HG03095 (cell line): ENCODE measurements around the gene MCU.
A peak's percentile ranks its signal among the peaks of the same experiment; 100 is the strongest.
"Not testable (repeated sequence)": the region's sequence is repeated elsewhere in the genome, so short reads cannot be mapped to it uniquely, and the experiment has no call there.

ENCODE experiments used
- ATAC-seq: cut with Tn5 transposase; IDR thresholded peaks from one replicate; pipeline ENCODE4 v1.9.1; 2021; ENCODE audit warnings: moderate library complexity; ENCODE audit not compliant: unreplicated experiment

Gene MCU

DNA sequence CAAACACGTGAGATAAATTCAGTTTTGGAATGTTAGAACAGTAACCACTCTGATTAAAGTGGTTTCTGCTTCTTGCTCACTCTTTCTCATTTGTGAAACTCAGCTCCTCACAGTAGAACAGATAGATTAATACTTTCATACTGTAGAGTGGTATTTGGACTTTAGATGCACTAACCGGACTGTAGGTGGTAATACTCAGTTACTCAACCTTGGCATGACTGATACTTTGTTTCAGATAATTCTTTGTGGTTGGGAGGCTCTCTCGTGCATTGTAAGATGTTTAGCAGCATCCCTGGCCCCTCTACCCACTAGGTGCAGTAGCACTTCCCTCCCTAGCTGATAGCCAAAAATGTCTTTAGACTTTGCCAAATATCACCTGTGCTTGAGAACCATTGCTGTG is 37.6 kb downstream of the MCU start:
- ATAC-seq, result peak; percentile 63

DNA sequence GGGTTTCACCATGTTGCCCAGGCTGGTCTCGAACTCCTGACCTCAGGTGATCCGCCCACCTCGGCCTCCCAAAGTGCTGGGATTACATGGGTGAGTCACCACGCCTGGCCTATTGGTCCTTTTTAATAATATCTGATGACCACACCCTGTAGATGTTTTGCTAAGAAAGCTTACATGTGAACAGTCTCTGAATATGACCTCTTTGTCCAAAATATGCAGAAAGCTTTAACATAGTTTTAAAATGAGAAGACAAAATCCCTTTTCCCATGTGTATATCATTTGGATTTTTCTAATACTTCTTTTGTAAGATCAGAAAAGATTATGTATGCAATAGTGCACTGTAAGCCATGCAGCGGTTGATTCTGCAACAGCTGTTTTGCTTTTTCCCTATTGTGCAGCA is 38.5 kb downstream of the MCU start:
- no peak for ATAC-seq

DNA sequence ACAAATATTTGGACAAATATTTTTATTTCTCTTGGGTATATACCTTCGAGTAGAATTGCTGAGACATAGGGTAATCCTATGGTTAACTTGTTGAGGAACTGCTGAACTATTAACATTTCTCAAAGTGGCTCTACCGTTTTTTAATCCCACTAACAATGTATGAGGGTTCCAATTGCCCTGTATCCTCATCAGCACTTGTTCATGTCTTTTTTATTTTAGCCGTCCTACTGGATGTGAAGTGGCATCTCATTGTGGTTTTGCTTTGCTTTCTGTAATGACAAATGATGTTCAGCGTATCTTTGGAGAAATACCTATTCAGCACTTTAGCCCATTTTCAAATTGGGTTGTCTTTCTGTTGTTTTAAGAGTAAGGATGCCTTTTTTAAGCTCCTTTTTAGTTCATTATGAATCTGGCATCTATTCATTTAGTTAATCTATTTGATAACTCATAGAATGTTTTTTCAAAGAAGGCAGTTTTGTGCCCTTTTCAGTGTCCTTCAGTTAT is 40.0 kb downstream of the MCU start:
- no peak for ATAC-seq

DNA sequence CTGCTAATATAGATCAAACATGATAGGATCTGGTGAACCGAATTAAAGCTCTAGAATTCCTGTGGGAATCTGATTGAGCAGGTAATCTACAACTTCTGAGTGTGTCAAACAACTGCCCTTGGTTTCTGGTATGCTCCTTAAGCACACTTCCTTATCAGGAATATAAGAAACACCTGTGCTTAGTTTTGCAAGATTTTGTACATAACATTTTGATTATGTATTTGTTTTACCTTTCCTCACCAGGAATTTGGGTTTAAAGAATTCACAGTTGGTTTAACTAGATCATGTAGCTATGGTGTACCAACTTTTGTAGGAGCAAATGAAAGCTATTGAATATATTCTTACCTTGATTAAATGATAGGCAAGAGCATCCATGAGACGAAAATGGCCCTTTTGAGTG is 40.6 kb downstream of the MCU start:
- no peak for ATAC-seq

DNA sequence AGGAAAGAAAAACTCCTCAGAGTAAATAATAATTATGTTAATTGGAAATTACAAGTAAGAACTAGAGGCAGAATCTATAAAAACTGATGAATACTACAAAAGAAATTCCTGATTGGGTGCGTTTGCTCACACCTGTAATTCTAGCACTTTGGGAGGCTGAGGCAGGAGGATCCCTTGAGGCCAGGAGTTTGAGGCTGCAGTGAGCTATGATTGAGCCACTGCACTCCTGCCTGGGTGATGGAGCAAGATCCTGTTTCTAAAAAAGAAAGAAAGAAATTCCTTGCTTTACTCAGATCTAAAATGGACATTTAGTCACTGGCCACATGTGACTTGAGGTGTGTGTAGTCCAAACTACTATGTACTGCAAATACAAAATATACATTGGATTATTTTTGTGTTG is 42.0 kb downstream of the MCU start:
- no peak for ATAC-seq

DNA sequence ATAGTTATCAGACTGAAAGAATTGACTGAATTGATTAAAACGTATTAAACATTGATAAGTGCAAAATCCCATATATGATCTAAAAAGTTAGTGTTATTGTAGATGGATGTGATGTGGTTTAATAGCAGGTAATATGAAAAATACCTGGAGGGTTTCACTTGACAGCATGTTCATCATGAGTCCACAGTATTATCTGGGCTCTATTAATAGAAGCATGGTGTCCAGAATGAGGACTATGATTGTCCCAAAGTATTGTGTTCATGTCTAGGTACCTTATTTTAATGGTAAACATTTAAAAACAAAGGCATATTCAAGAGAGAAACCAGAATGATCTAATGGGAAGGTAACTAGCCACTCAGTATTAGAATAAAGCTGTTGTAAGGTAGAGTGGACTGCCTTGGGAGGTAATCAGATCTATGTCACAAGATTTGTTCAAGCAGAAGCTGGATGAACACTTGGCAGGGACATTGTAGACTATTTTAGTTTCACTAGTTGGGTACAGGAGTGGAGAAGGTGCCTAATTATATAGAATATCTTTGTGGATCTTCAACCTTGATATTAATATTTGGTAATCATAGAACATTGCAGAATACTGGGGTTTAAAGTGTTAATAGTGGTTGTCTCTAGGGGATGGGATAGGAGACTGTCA is 43.5 kb downstream of the MCU start:
- ATAC-seq, result no peak

DNA sequence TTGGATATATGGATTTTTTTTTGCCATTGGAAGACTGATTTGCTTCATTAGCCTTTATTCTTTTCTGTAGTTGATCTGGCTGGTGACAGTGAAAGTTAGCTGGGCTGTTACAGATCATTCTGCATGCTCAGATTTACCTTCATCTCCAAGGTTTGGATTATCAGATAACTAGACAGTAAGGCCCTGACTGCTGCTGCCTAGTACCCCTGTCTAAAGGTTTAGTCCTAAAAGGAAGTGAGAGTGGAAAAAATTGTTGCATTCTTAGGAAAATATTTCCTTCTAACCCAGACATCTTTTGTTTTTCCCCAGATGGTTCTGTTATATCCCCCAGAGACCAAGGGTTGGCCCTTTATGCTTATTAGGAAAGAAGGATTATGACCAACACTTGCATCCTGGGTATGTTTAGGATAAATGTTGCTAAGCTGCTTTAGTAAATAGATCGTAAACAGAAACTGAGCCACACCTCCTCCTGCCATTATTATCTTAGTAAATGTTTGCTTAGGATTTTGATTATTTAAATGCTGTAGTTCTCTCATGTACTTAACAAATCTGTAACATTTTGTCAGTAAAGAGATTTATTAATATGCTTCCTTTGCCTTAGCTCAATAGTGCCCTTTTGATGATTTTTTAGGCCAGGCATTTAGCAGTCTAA is 44.4 kb downstream of the MCU start:
- no peak for ATAC-seq

DNA sequence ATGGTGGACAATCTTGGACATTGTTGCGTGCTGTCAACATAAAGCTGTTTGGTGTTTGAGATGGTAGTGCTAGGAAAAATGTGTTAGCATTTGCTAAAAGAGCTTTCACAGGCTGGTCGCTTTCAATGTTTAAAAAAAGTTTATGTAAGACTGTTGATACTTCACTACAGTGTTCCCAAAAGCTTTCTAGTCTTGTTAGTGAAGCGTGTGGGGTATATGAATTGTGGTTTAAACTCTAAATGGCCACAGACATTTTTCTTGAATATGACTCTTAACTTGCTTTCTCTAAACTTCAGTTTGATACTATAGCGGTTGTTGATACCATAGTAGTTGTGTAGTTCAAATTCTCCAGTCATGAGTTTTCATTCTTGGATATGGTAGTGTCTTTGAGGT is 44.9 kb downstream of the MCU start:
- ATAC-seq, result no peak

DNA sequence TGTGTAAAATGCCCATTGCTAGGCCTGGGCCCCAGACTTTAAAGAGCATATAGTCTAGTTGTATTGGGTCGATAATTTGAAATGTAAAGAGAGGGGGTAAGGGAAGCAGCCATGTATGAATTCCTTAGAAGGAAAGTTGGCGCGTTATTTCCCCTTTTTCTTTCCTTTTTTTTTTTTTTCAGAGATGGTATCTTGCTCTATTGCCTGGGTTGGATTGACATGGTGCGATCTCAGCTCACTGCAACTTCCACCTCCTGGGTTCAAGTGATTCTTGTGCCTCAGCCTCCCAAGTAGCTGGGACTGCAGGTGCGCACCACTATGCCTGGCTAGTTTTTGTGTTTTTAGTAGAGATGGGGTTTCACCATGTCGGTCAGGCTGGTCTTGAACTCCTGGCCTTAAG is 45.4 kb downstream of the MCU start:
- ATAC-seq, result not testable (repeated sequence)

DNA sequence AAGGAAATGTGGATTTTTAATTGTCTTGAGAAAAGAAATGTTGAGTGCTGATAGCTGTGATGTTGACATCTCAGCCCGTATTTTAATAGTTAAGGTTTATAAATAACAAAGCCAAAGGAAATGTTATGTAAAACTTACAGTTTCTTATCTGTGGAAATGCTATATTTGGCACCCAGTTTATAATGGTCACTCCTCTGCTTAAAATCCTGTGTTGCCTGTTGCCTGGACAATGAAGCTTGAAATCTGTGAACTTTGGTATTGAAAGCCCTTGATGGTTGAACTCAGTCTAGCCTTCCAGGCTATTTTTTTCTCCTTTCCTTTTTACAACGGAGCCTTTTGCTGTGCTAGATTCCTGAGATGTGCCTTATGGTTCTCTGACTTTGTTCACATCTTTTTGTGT is 46.5 kb downstream of the MCU start:
- no peak for ATAC-seq

DNA sequence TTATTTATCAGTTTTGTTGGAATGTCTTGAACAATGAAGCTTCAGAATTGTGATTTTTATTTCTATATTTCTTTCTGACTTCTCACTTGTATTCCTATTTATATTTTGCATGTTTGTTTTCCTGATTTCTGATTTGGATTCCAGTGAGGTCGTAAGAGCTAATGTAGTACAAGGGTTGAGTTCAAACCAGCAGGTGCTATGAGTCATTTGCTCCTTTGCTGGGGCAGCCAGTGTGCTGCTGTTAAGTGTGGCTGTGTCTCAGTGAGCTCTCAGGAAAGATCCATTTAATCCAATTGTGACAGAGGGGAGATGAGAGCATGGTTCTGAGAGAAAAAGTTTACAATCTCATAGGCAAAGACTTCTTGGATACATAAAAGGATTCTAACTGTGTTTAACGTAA is 48.6 kb downstream of the MCU start:
- ATAC-seq, result no peak

DNA sequence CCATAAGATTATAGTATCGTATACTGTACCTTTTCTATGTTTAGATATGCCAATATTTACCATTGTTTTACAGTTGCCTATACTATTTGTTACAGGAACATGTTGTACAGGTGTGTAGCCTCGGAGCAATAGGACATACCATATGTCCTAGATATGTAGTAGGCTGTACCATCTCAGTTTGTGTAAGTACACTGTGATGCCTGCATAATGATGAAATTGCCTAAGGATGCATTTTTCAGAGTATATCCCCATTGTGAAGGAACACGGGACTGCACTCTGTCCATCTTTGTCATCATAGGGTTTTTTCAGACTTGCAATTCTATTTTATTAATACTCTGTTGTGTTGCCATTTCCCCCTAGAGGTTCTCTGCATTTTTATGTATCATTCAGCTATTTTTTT is 50.1 kb downstream of the MCU start:
- ATAC-seq, result no peak

DNA sequence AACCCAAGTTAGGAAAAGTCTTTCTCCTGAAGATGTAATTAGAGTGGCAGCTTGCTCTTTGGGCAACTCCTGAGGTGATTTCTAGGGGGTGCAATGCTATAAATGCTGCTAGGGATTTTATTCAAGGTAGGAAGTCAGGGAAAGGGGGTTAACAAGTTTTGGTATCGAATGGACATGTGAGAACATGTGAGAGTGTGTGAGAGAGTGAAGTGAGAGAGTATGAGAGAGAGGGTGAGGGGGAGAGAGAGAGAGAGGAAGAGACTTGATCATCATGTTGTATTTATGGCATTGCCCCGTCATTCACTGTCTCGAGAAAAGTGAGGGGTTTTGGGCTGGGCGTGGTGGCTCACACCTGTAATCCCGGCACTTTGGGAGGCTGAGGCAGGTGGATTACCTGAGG is 50.9 kb downstream of the MCU start:
- no peak for ATAC-seq

DNA sequence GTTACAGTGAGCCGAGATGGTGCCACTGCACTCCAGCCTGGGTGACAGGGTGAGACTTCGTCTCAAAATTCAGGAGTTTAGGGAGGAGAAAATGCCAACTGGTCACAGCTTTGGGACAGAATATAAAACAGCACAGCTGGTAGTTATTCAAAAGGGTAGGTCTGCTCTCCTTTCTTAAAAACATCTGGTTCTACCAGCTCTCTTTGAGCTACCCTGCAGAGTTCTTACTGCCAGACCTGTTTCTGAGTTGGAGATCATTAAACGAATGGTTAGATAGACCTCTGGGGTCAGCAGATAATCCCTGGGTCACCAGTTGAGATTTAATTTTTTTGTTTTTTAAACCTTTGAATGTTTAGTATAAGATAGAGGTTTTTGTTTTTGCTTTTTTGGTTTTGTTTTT is 52.6 kb downstream of the MCU start:
- no peak for ATAC-seq

DNA sequence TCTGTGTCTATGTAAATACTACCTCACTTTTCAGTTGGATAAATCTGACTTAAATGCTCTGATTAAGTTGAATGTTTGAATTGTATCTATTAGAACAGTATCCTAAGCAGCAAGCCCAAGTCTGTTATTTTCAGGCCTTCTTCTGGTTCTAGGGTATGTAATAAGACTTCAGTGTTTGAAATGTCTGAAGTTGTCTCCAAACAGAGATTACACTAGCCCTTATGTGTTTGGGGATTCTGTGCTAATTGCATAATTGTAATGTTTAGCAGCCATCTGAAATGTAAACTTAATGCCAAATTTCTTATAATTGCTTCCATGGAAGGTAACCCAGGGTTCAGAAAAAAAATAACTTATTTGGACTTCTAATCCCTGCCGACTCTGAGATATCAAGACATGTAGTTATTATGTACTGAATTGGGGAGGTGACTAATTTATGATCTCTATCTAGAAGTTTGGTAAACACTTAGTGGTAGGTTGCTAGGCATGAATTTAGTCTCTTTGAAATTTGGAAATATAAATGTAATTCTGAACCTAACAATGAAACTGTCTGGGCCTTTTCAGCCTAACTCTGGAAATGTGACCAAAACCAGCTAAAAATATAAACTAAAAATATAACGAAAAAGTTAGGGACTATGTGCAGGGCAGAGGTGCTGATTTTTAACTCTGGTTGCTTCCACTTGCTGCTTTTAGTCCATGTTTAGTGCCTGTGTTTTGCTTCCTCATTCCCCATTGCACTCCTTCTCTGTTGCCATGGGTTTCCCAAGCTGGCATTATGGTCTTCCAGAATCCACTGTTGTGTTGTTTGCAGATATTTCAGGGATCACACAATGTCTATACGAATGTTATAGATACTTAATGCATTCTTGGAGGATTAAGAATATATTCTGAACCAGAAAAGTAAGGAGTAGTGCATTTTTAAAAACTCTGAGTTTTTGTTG is 54.8 kb downstream of the MCU start:
- no peak for ATAC-seq

DNA sequence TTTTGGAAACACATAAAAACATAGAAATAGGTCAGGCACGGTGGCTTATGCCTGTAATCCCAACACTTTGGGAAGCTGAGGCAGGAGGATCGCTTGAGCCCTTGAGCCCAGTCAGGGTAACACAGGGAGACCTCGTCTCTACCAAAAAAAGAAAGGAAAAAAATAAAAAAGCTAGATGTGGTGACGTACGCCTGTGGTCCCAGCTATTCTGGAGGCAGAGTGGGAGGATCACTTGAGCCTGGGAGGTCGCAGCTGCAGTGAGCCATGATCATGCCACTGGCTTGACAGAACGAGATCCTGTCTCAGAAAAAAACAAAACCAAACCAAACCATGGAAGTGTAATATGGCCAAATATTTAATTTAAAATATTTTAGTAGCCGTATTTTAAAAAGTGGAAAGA is 55.6 kb downstream of the MCU start:
- no peak for ATAC-seq

DNA sequence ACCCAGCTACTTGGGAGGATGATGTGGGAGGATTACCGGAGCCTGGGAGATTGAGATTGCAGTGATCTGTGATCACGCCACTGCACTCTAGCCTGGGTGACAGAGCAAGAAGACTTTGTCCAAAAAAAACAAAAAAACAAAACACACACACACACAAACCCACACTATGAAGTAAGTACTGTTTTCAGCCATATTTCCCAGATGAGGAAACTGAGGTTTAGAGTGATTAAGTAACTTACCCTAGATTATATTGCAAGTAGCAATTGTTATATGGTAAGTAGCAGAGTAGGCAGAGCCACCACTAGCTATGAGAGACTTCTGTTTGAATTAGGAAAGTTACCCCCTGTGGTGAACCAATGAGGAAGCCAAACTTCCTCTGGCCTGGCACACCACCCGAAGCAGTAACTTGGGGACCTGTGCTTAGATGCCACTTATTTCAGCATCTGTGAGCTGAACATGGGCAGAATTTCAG is 61.9 kb downstream of the MCU start:
- ATAC-seq, result no peak

DNA sequence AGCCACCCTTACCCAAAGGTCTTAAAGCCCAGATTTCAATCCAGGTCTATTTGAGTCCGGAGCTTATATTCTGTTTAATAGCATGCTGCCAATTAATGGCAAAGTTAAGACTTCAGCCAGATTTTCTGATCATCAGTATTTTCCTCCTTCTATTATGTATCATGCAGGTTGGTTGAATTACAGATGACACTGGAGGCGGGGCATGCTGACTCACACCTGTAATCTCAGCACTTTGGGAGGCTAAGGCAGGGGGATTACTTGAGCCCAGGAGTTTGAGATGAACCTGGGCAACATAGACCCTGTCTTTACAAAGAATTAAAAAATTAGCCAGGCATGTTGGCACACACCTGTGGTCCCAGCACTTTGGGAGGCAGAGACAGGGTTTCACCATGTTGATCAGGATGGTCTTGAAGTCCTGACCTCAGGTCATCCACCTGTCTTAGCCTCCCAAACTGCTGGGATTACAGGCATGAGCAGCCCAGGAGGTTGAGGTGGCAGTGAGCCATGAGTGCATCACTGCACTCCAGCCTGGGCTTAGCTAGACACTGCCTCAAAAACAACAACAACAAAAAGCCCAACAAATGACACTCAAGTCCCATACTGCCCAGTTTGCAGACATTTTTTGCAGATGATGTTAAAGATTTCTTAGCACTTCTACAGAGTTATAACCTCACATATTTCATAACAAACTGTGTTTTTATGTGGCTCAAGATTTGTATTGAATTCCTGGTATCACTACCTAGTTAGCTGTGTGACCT is 62.5 kb downstream of the MCU start:
- no peak for ATAC-seq

DNA sequence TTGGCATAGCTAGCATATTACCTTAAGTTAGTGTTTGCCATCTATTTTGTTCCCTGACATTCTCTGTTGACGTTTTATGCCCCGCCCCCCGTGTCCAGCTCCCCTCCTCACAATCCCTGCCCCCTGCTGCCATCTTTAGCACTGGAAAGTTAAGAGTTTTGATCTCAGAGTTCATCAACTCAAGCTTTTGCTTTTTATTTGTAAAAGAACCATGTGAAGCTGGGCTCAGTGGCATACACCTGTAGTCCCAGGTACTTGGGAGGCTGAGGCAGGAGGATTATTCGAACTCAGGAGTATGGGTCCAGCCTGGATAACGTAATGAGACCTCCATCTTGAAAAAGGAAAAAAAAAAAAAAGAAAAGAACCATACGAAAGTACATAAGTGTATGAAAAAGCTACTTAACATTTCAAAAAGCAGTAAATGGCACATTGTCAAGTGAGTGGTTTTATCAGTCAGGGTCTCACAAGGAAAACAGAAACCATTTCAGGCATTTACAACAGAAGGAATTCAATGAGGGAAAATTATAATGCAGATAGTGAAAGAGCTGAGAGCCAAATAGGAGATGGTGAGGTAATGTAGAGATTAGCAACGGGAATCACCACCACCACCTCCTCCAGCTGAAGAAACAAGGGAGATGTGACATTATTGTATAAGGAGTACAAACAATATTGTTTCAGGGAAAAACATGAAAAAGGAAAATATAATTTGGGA is 64.9 kb downstream of the MCU start:
- no peak for ATAC-seq

DNA sequence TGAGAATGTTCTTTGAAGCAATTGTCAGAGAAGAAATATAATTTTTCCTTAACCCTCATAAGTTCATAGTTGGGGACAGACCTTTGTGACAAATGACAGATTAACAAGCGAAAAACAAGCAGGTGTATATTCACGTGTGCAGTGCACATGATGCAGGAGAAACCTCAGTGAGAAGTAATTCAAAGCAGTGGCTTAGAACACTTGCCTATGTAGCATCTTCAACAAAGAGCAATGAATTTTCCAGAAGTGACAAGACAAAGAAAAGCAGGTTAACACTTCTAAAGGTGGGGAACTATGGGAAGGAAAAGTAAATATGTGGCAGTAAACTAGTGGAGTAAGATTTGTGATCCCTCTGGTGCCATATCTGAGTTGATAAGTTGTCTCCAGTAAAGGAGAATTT is 65.8 kb downstream of the MCU start:
- ATAC-seq, result no peak
